ENCODE results near the gene TSEN2.

- TF ChIP-seq CTCF (IDR thresholded peaks at IDR 0.05) (no peak), POLR2A (IDR thresholded peaks at IDR 0.05) (no peak)
Measured at GRCh38 chr3:12574661-12575060, 90.4 kb downstream of the TSEN2 start.

Data from stomach (tissue), 4 donors.